ENCODE measurements around the gene SPPL2C. TPM values are rescaled to one million over a fixed set of nuclear protein-coding genes. Genes with fewer than 3 reads are reported as not detected.

Gene SPPL2C
- total RNA-seq, 1 experiment from 2014 or later = not detected

DNA sequence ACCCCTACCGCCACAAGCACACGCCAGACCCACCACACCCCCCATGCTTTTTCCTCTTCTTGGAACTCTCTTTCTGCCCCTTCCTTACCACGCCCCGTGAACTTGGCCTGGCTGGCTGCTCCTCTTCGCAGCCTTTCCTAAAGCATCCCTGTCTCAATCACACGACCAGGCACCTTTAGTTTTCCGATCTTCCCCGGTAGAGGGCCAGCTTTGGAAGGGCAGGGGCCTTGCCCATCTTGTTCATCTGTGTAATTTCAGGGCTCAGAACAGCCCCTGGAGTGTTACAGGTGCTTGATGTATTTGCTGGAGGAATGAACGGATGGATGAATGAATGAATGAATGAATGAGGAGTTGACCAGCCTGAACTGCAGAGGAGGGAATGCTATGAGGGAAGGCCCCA lies 3.7 kb downstream of the SPPL2C start:
- H3K9ac ChIP-seq (ENCODE audit: extremely low read depth, insufficient read length, low read length) = no peak overlapping the region
- H3K23me2 ChIP-seq (ENCODE audit: insufficient read length, low read depth, low read length, poor library complexity, severe bottlenecking) = no peaks in the 10 kb centered on the region
- no peak overlapping the region for H3K4me2 ChIP-seq (ENCODE audit: insufficient read depth, insufficient read length, low read length)
- Mint-ChIP-seq H3K4me3 (no peak overlapping the region), H3K27ac (peak overlapping the region in 1 of 3 experiments; percentile 49; a peak in 1 of 7 replicates), H3K27me3 (ENCODE audit: low read depth) (peaks cover 10% of the 10 kb centered on the region), H3K9me3 (no peaks in the 10 kb centered on the region), H3K4me1 (0 out of 4 replicates have a peak, but pooled peaks cover 0 to 3% of the 10 kb centered on the region in 2 experiments), H3K36me3 (ENCODE audit: insufficient read depth in 1 of 3, low read depth in 3 of 3) (no peaks in the 10 kb centered on the region)
- H2BK12ac ChIP-seq (ENCODE audit: insufficient read length, low read depth, low read length) = no peak overlapping the region
- H3K56ac ChIP-seq (ENCODE audit: insufficient read length, low read depth, low read length) = no peak overlapping the region
- H2BK20ac ChIP-seq (ENCODE audit: low read depth, low read length, poor library complexity, severe bottlenecking) = no peak overlapping the region
- H3K14ac ChIP-seq (ENCODE audit: insufficient read depth, low read length) = no peak overlapping the region
- no peak overlapping the region for H2BK120ac ChIP-seq (ENCODE audit: low read depth, low read length, poor library complexity, severe bottlenecking)
- no peak overlapping the region for H4K8ac ChIP-seq (replicated peaks; ENCODE audit: insufficient read length, low read depth, low read length)
- no CpG with 5 or more reads among the region's 9 CpGs for WGBS (ENCODE audit: extremely low coverage, insufficient read length, low lambda C conversion rate)
- H3K23ac ChIP-seq (ENCODE audit: insufficient read length, low read depth, low read length) = no peak overlapping the region
- H3K79me2 ChIP-seq (ENCODE audit: insufficient read depth, low read length) = no peaks in the 10 kb centered on the region
- H2BK5ac ChIP-seq (ENCODE audit: insufficient read length, low read length) = no peak overlapping the region
- no peak overlapping the region for H3K18ac ChIP-seq (ENCODE audit: insufficient read length, low read depth, low read length)
- H3K27me3 ChIP-seq (ENCODE audit: insufficient read depth, low read length) = peaks cover 3% of the 10 kb centered on the region; the same call in 1 of the 2 replicates
- H3K9me3 ChIP-seq (ENCODE audit: control insufficient read depth, low read depth, low read length) = no peaks in the 10 kb centered on the region
- H3K79me1 ChIP-seq (ENCODE audit: insufficient read depth, low read depth, low read length, poor library complexity, severe bottlenecking) = no peaks in the 10 kb centered on the region
- no peak for DNase-seq
- no peak overlapping the region for H3K4ac ChIP-seq (ENCODE audit: low read depth, low read length)
- no peak overlapping the region for H2BK15ac ChIP-seq (ENCODE audit: low read depth, low read length)
- no peak overlapping the region for H2AK5ac ChIP-seq (ENCODE audit: insufficient read length, low read length)
- H2AFZ ChIP-seq (ENCODE audit: low read length) = no peak overlapping the region
- H3K4me1 ChIP-seq (ENCODE audit: insufficient read depth, low read length) = no peaks in the 10 kb centered on the region
- no peak overlapping the region for H4K5ac ChIP-seq (ENCODE audit: insufficient read length, low read depth, low read length)
- no peak overlapping the region for H3T11ph ChIP-seq (ENCODE audit: low read length)
- TF ChIP-seq, protein P1, sequence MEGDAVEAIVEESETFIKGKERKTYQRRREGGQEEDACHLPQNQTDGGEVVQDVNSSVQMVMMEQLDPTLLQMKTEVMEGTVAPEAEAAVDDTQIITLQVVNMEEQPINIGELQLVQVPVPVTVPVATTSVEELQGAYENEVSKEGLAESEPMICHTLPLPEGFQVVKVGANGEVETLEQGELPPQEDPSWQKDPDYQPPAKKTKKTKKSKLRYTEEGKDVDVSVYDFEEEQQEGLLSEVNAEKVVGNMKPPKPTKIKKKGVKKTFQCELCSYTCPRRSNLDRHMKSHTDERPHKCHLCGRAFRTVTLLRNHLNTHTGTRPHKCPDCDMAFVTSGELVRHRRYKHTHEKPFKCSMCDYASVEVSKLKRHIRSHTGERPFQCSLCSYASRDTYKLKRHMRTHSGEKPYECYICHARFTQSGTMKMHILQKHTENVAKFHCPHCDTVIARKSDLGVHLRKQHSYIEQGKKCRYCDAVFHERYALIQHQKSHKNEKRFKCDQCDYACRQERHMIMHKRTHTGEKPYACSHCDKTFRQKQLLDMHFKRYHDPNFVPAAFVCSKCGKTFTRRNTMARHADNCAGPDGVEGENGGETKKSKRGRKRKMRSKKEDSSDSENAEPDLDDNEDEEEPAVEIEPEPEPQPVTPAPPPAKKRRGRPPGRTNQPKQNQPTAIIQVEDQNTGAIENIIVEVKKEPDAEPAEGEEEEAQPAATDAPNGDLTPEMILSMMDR (conservative IDR thresholded peaks at IDR 0.05) = peak; percentile 29; the same call in 2 of the 3 replicates
- H3K27ac ChIP-seq (ENCODE audit: insufficient read length, low read depth, low read length) = no peak overlapping the region
- no peak overlapping the region for H4K91ac ChIP-seq (ENCODE audit: insufficient read length, low read depth, low read length)
- peaks cover 4% of the 10 kb centered on the region for H4K20me1 ChIP-seq (ENCODE audit: control insufficient read depth, insufficient read depth, insufficient read length)
